Endothelial cell of umbilical vein (primary cell): ENCODE data around the gene DMXL2.

Source experiments
- CTCF ChIP-seq, 2 donors: IDR thresholded peaks; 1 replicate in 1 of 2; 2 replicates in 1 of 2; pipeline ENCODE4 v1.5.1; 2011; ENCODE audit warnings: low read length in 2 of 2, mild to moderate bottlenecking in 2 of 2, moderate library complexity in 2 of 2, control low read depth in 1 of 2, inconsistent platforms in 1 of 2, low read depth in 1 of 2; ENCODE audit not compliant: insufficient read depth in 1 of 2; ENCODE audit errors: extremely low read depth in 1 of 2
- POLR2A ChIP-seq: IDR thresholded peaks from 2 replicates; pipeline ENCODE4 v1.6.1; 2012; ENCODE audit warnings: low read depth, mild to moderate bottlenecking, control low read depth, low read length

GRCh38 chr15:51661072-51661471 lies 38.5 kb upstream of the DMXL2 start:
- TF ChIP-seq CTCF (IDR thresholded peaks at IDR 0.05; ENCODE audit: extremely low read depth in 1 of 2, insufficient read depth in 1 of 2, low read depth in 1 of 2, low read length in 2 of 2): no peak
- no peak for TF ChIP-seq POLR2A
